WTC11 (cell line): Measurements from ENCODE around the gene STK10. TPM values are rescaled to one million over a fixed set of nuclear protein-coding genes. Genes with fewer than 3 reads are reported as not detected.

Experiments
- ATAC-seq: fragments of 200-7000 bp; cut with Tn5 transposase; 2 replicates; pipeline ENCODE4 v1.10.0; 2021; ENCODE audit warnings: mild to moderate bottlenecking, moderate library complexity
- CTCF ChIA-PET: fragments of 300-600 bp; sonication (Branson Sonifier 250); formaldehyde crosslinking; loops from one replicate; lab custom pipeline; 2021; ENCODE audit warnings: antibody characterized with exemption; lab: Charles Lee
- POLR2A ChIA-PET: fragments of 350-600 bp; sonication (Branson Sonifier 250); formaldehyde crosslinking; loops from one replicate; lab custom pipeline; 2021; ENCODE audit warnings: antibody characterized with exemption; lab: Charles Lee
- DNase-seq: peaks from one replicate; pipeline ENCODE4 v3.0.0; 2021; ENCODE audit warnings: low spot score
- H3K27ac Mint-ChIP-seq: 2 replicates; pipeline ENCODE4 v1.8.0; 2021; ENCODE audit warnings: mixed read lengths
- H3K27me3 Mint-ChIP-seq: 2 replicates; pipeline ENCODE4 v1.8.0; 2021; ENCODE audit warnings: low read depth, mild to moderate bottlenecking, moderate library complexity, mixed read lengths
- H3K36me3 Mint-ChIP-seq: 2 replicates; pipeline ENCODE4 v1.8.0; 2021; ENCODE audit warnings: mixed read lengths
- H3K4me1 Mint-ChIP-seq: 2 replicates; pipeline ENCODE4 v1.8.0; 2022; ENCODE audit warnings: mixed read lengths
- H3K4me3 Mint-ChIP-seq: 2 replicates; pipeline ENCODE4 v1.8.0; 2021; ENCODE audit warnings: mild to moderate bottlenecking, moderate library complexity, mixed read lengths
- H3K9me3 Mint-ChIP-seq: 2 replicates; pipeline ENCODE4 v1.8.0; 2021; ENCODE audit warnings: mixed read lengths
- AR ChIP-seq: fragments of 250-450 bp; sonication (Bioruptor Pico); IDR thresholded peaks from 2 replicates; pipeline ENCODE4 v1.9.0; 2021; ENCODE audit warnings: mild to moderate bottlenecking
- EMX1 ChIP-seq: fragments of 250-450 bp; sonication (Bioruptor Pico); IDR thresholded peaks from 2 replicates; pipeline ENCODE4 v1.8.0; 2021; ENCODE audit warnings: mild to moderate bottlenecking
- FOXK1 ChIP-seq: sonication (generic); formaldehyde crosslinking; IDR thresholded peaks from 2 replicates; pipeline ENCODE4 v1.8.0; 2022; ENCODE audit warnings: mild to moderate bottlenecking, moderate library complexity, missing genetic modification reagents
- GRHL2 ChIP-seq: fragments of 250-450 bp; sonication (Bioruptor Pico); IDR thresholded peaks from 2 replicates; pipeline ENCODE4 v1.8.0; 2022; ENCODE audit warnings: mild to moderate bottlenecking, moderate library complexity; ENCODE audit not compliant: insufficient replicate concordance, severe bottlenecking
- IRF1 ChIP-seq: sonication (generic); formaldehyde crosslinking; IDR thresholded peaks from 2 replicates; pipeline ENCODE4 v1.8.0; 2023; ENCODE audit warnings: missing genetic modification reagents
- MAX ChIP-seq: sonication (generic); formaldehyde crosslinking; IDR thresholded peaks from 2 replicates; pipeline ENCODE4 v1.8.0; 2022; ENCODE audit warnings: mild to moderate bottlenecking, missing genetic modification reagents
- NR3C1 ChIP-seq: sonication (generic); formaldehyde crosslinking; conservative IDR thresholded peaks from 2 replicates; pipeline ENCODE4 v1.8.1; 2023; ENCODE audit warnings: low read depth, mild to moderate bottlenecking, missing genetic modification reagents
- RORB ChIP-seq: fragments of 250-450 bp; sonication (Bioruptor Pico); IDR thresholded peaks from 2 replicates; pipeline ENCODE4 v1.9.0; 2021; ENCODE audit warnings: mild to moderate bottlenecking
- TP53 ChIP-seq: sonication (generic); formaldehyde crosslinking; IDR thresholded peaks from 2 replicates; pipeline ENCODE4 v1.8.1; 2023; ENCODE audit warnings: mild to moderate bottlenecking, missing genetic modification reagents
- USF2 ChIP-seq: sonication (generic); formaldehyde crosslinking; IDR thresholded peaks from 2 replicates; pipeline ENCODE4 v1.8.1; 2023; ENCODE audit warnings: mild to moderate bottlenecking, missing genetic modification reagents, moderate library complexity
- ZMAT4 ChIP-seq: fragments of 250-450 bp; sonication (Bioruptor Pico); IDR thresholded peaks from 2 replicates; pipeline ENCODE4 v1.9.0; 2021; ENCODE audit warnings: mild to moderate bottlenecking
- ZNF121 ChIP-seq: sonication (generic); formaldehyde crosslinking; IDR thresholded peaks from 2 replicates; pipeline ENCODE4 v1.8.0; 2023; ENCODE audit warnings: missing genetic modification reagents
- total RNA-seq: library from RNA; stranded (reverse); gene quantifications from 3 replicates; pipeline ENCODE4 v1.2.3, GENCODE V29; 2021
- TF ChIP-seq, protein P1 (sequence below): sonication (generic); formaldehyde crosslinking; IDR thresholded peaks from 2 replicates; pipeline ENCODE4 v1.8.1; 2022; ENCODE audit warnings: mild to moderate bottlenecking, moderate library complexity, missing genetic modification reagents
- TF ChIP-seq, protein P2 (sequence below): fragments of 200-600 bp; IDR thresholded peaks from 2 replicates; pipeline ENCODE4 v1.8.0; 2022; ENCODE audit warnings: antibody characterized with exemption
- TF ChIP-seq, protein P3 (sequence below): sonication (generic); formaldehyde crosslinking; conservative IDR thresholded peaks from 2 replicates; pipeline ENCODE4 v1.8.1; 2022; ENCODE audit warnings: mild to moderate bottlenecking, missing genetic modification reagents
- TF ChIP-seq, protein P4 (sequence below): sonication (generic); formaldehyde crosslinking; IDR thresholded peaks from 2 replicates; pipeline ENCODE4 v1.8.0; 2022; ENCODE audit warnings: mild to moderate bottlenecking, missing genetic modification reagents

Gene STK10
- total RNA-seq, 1 experiment from 2014 or later, result 20.5 TPM

DNA sequence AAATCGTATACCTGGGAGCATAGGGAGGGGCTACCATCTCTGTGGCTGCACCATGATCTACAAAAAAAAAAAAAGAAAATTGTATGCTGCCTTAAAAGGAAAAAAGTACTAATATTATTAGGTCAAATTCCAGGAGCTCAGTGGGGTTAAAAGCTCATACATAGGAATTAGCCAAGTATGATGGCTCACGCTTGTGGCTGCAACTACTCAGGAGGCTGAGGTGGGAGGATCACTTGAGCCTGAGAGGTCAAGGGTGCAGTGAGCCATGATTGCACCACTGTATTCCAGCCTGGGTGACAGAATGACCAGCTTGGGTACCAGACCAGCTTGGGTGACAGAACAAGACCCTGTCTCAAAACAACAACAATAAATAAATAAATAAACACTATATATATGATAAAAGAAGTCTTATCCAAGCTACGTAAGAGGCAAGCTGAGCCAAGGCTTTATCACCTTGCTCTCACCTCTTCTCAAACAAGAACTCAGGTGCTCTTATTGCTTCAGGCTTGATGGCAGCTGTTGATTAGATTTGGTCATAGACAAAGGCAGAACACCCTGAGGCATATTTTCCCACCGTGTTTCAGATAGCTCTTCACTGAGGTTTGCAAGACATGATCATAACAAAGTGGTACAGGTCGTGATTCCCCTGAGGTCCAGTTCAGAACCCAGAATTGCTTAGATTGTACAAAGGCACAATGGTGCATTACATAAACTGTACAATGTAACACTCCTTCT is 178.3 kb downstream of the STK10 start (continued):
- no peak for TF ChIP-seq ZMAT4
- TF ChIP-seq GRHL2 (CRISPR knock-in tag), result no peak
- no peak for TF ChIP-seq AR (CRISPR knock-in tag)
- TF ChIP-seq, protein P1, sequence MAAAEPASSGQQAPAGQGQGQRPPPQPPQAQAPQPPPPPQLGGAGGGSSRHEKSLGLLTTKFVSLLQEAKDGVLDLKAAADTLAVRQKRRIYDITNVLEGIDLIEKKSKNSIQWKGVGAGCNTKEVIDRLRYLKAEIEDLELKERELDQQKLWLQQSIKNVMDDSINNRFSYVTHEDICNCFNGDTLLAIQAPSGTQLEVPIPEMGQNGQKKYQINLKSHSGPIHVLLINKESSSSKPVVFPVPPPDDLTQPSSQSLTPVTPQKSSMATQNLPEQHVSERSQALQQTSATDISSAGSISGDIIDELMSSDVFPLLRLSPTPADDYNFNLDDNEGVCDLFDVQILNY (CRISPR knock-in tag), result no peak
- no peak for TF ChIP-seq NR3C1 (CRISPR knock-in tag)
- TF ChIP-seq EMX1, result no peak

DNA sequence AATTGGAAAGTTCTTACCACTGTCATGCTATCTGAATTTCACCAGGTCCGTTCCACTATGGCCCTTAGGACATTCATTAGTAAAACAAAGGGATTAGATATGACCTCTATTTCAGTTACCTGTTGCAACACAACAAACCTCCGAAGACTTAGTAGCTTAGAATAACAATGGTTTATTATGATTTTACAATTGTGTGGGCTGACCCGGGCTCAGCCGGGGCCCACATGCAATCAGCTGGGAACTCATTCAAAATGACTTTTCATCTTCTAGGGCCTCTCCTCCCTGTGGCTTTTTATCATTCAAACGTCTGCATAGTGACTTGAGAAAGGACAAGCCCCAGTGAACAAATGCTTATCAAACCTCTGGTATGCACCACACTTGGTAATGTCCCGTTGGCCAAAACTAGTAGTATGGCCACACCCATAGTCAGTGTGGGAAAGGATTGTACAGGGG is 179.3 kb downstream of the STK10 start:
- peaks cover 47% of the 10 kb centered on the region for H3K4me1 Mint-ChIP-seq

GRCh38 chr5:172008111-172008455 is 179.9 kb downstream of the STK10 start:
- DNase-seq, result no peak
- peak overlapping the region; percentile 95 for H3K27ac Mint-ChIP-seq
- ChIA-PET CTCF (interaction anchor here (0.6 to 5.9 kb wide), 8 partner anchors 23 to 285 kb away, joined by 3 to 65 read pairs (median 6); partner anchors contain the start of gene STK10), POLR2A (interaction anchor here (0.6 to 0.7 kb wide), 3 partner anchors 51 to 596 kb away, joined by 3 to 5 read pairs (median 4); no protein-coding TSS in a partner anchor)
- ATAC-seq, result no peak
- no peaks in the 10 kb centered on the region for H3K36me3 Mint-ChIP-seq
- no peaks in the 10 kb centered on the region for H3K9me3 Mint-ChIP-seq
- H3K4me3 Mint-ChIP-seq, result peak overlapping the region; percentile 93
- TF ChIP-seq USF2 (CRISPR knock-in tag), result no peak
- TF ChIP-seq ZNF121 (CRISPR knock-in tag), result no peak
- no peak for TF ChIP-seq RORB (CRISPR knock-in tag)
- TF ChIP-seq IRF1 (CRISPR knock-in tag), result no peak
- TF ChIP-seq, protein P2, sequence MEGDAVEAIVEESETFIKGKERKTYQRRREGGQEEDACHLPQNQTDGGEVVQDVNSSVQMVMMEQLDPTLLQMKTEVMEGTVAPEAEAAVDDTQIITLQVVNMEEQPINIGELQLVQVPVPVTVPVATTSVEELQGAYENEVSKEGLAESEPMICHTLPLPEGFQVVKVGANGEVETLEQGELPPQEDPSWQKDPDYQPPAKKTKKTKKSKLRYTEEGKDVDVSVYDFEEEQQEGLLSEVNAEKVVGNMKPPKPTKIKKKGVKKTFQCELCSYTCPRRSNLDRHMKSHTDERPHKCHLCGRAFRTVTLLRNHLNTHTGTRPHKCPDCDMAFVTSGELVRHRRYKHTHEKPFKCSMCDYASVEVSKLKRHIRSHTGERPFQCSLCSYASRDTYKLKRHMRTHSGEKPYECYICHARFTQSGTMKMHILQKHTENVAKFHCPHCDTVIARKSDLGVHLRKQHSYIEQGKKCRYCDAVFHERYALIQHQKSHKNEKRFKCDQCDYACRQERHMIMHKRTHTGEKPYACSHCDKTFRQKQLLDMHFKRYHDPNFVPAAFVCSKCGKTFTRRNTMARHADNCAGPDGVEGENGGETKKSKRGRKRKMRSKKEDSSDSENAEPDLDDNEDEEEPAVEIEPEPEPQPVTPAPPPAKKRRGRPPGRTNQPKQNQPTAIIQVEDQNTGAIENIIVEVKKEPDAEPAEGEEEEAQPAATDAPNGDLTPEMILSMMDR, result no peak
- TF ChIP-seq, protein P3, sequence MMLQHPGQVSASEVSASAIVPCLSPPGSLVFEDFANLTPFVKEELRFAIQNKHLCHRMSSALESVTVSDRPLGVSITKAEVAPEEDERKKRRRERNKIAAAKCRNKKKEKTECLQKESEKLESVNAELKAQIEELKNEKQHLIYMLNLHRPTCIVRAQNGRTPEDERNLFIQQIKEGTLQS (CRISPR knock-in tag), result no peak
- peaks cover 53% of the 10 kb centered on the region for H3K4me1 Mint-ChIP-seq
- H3K27me3 Mint-ChIP-seq, result peaks cover 24% of the 10 kb centered on the region

More for the DNA sequence above, 179.3 kb downstream of the STK10 start:
- Mint-ChIP-seq H3K27ac (peak overlapping the region; percentile 95), H3K9me3 (no peaks in the 10 kb centered on the region), H3K36me3 (no peaks in the 10 kb centered on the region)
- peak; percentile 12 for ATAC-seq
- TF ChIP-seq MAX (0 out of 2 replicates have a peak, but pooled peaks have one; percentile 26), TP53 (no peak), FOXK1 (CRISPR knock-in tag) (0 out of 2 replicates have a peak, but pooled peaks have one; percentile 37)
- TF ChIP-seq, protein P2, result no peak
- TF ChIP-seq, protein P4, sequence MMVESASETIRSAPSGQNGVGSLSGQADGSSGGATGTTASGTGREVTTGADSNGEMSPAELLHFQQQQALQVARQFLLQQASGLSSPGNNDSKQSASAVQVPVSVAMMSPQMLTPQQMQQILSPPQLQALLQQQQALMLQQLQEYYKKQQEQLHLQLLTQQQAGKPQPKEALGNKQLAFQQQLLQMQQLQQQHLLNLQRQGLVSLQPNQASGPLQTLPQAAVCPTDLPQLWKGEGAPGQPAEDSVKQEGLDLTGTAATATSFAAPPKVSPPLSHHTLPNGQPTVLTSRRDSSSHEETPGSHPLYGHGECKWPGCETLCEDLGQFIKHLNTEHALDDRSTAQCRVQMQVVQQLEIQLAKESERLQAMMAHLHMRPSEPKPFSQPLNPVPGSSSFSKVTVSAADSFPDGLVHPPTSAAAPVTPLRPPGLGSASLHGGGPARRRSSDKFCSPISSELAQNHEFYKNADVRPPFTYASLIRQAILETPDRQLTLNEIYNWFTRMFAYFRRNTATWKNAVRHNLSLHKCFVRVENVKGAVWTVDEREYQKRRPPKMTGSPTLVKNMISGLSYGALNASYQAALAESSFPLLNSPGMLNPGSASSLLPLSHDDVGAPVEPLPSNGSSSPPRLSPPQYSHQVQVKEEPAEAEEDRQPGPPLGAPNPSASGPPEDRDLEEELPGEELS (CRISPR knock-in tag), result peak; percentile 53; the same call in 1 of the 2 replicates
- TF ChIP-seq, all 79 proteins: peak for 3
- Mint-ChIP-seq H3K27me3 (peaks cover 30% of the 10 kb centered on the region), H3K4me3 (peak overlapping the region; percentile 93)
- peak; percentile 26 for DNase-seq
- CTCF ChIA-PET, result interaction anchor here (0.6 to 5.9 kb wide), 5 partner anchors 25 to 96 kb away, joined by 3 to 65 read pairs (median 7); no protein-coding TSS in a partner anchor
- POLR2A ChIA-PET, result interaction anchor here (0.7 to 1.1 kb wide), 2 partner anchors 34 to 595 kb away, joined by 3 to 5 read pairs; no protein-coding TSS in a partner anchor
